Measurements from ENCODE around the gene LCN12.

GRCh38 chr9:136913701-136914438, 38.2 kb upstream of the LCN12 start:
- no peak for TF ChIP-seq CTCF (IDR thresholded peaks at IDR 0.05)
- no peak for TF ChIP-seq POLR2A (IDR thresholded peaks at IDR 0.05)
